Activated CD4-positive, alpha-beta T cell treated with anti-CD3 and anti-CD28 coated beads, Interleukin-2, Interleukin-4, amounts not matched to agents 100 ng/mL and 50 ng/mL, durations not matched to agents 16 hours and 8 hours (primary cell): ENCODE results near the gene PARD3.
A peak's percentile ranks its signal among the peaks of the same experiment; 100 is the strongest.

Experiments used
- DNase-seq: peaks from one replicate; pipeline ENCODE4 v3.0.0-alpha.2; 2020; ENCODE audit warnings: low spot score

Gene PARD3

GRCh38 chr10:34537629-34538231 is 277.4 kb downstream of the PARD3 start:
- DNase-seq = peak; percentile 12

GRCh38 chr10:34535872-34536271 is 279.2 kb downstream of the PARD3 start:
- no peak for DNase-seq

GRCh38 chr10:34530778-34531177 is 284.3 kb downstream of the PARD3 start:
- no peak for DNase-seq

GRCh38 chr10:34528320-34528719 is 286.8 kb downstream of the PARD3 start:
- DNase-seq = no peak

GRCh38 chr10:34526758-34527730 is 288.1 kb downstream of the PARD3 start:
- no peak for DNase-seq

GRCh38 chr10:34526186-34526585 is 288.9 kb downstream of the PARD3 start:
- no peak for DNase-seq

GRCh38 chr10:34524369-34525091 is 290.6 kb downstream of the PARD3 start:
- DNase-seq = no peak

- no peak for DNase-seq
Observed at GRCh38 chr10:34523017-34523767, 291.9 kb downstream of the PARD3 start.

GRCh38 chr10:34522546-34522945 is 292.6 kb downstream of the PARD3 start:
- peak; percentile 6 for DNase-seq

- no peak for DNase-seq
Observed at GRCh38 chr10:34520510-34520909, 294.6 kb downstream of the PARD3 start.

GRCh38 chr10:34520084-34520483 is 295.0 kb downstream of the PARD3 start:
- DNase-seq = no peak

GRCh38 chr10:34514290-34514689 is 300.8 kb downstream of the PARD3 start:
- no peak for DNase-seq

- DNase-seq = no peak
Observed at GRCh38 chr10:34513636-34514035, 301.5 kb downstream of the PARD3 start.

GRCh38 chr10:34507217-34507616 is 307.9 kb downstream of the PARD3 start:
- DNase-seq = no peak

GRCh38 chr10:34506786-34507185 is 308.3 kb downstream of the PARD3 start:
- DNase-seq = no peak

GRCh38 chr10:34505338-34505737 is 309.8 kb downstream of the PARD3 start:
- no peak for DNase-seq

GRCh38 chr10:34504534-34504933 is 310.6 kb downstream of the PARD3 start:
- no peak for DNase-seq

- no peak for DNase-seq
Observed at GRCh38 chr10:34503704-34504103, 311.4 kb downstream of the PARD3 start.

GRCh38 chr10:34499612-34500279 is 315.4 kb downstream of the PARD3 start:
- no peak for DNase-seq

GRCh38 chr10:34498821-34499220 is 316.3 kb downstream of the PARD3 start:
- DNase-seq = no peak

GRCh38 chr10:34495938-34496337 is 319.2 kb downstream of the PARD3 start:
- no peak for DNase-seq
